ENCODE measurements around the gene USPL1. TPM values are rescaled to one million over a fixed set of nuclear protein-coding genes. Genes with fewer than 3 reads are reported as not detected.

The USPL1 gene
- total RNA-seq, 1 donor from 2014 or later, result 24.9 TPM

DNA sequence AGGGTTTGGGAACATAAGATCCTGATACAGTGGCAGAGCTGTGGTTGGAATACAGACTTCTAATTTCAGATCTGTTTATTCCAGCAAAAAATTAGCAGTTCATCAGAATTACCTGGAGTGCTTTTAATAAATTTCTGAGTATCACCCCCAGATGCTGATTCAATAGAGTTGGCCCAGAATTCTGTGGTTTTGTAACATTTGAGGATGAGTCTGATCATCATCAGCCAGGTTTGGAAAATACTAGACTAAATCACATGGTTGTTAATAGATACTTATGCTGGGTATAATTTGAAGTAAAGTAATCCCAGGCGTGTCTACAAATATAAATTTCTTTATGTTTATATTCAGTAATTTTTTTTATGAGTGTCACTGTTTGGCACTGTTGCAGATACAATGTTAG, 4.8 kb downstream of the USPL1 start:
- Mint-ChIP-seq H3K4me1 (peaks cover 5% of the 10 kb centered on the region), H3K4me3 (no peak overlapping the region), H3K27me3 (ENCODE audit: low read depth) (no peaks in the 10 kb centered on the region), H3K9me3 (no peaks in the 10 kb centered on the region), H3K36me3 (ENCODE audit: low read depth) (peaks cover 9% of the 10 kb centered on the region), H3K27ac (ENCODE audit: unreplicated experiment) (no peak overlapping the region)
- TF ChIP-seq, protein P1, sequence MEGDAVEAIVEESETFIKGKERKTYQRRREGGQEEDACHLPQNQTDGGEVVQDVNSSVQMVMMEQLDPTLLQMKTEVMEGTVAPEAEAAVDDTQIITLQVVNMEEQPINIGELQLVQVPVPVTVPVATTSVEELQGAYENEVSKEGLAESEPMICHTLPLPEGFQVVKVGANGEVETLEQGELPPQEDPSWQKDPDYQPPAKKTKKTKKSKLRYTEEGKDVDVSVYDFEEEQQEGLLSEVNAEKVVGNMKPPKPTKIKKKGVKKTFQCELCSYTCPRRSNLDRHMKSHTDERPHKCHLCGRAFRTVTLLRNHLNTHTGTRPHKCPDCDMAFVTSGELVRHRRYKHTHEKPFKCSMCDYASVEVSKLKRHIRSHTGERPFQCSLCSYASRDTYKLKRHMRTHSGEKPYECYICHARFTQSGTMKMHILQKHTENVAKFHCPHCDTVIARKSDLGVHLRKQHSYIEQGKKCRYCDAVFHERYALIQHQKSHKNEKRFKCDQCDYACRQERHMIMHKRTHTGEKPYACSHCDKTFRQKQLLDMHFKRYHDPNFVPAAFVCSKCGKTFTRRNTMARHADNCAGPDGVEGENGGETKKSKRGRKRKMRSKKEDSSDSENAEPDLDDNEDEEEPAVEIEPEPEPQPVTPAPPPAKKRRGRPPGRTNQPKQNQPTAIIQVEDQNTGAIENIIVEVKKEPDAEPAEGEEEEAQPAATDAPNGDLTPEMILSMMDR (conservative IDR thresholded peaks at IDR 0.05), result no peak
- no peak for DNase-seq (ENCODE audit: low read depth, low spot score)

DNA sequence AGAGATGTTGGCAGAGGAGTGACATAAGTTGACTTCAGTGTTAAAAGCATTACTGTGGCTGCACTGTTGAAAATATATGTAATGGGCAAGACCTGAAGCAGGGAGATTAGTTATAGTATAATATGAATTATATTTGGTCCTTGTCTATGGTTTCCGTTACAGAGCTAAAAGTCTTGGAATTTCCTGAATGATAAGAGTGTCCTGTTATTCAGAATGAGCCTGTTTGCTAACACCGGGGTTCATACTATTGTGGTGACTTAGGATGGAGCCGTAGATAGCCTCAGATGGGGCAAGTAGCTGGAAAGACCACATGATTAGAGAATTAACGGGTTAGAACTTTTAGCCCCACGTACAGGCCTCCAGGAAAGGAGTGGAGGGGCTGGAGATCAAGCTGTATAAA, 5.7 kb downstream of the USPL1 start:
- no peak overlapping the region for H3K4me3 Mint-ChIP-seq
- H3K4me1 Mint-ChIP-seq, result peaks cover 5% of the 10 kb centered on the region
- no peak for DNase-seq (ENCODE audit: low read depth, low spot score)
- H3K36me3 Mint-ChIP-seq (ENCODE audit: low read depth), result peaks cover 9% of the 10 kb centered on the region
- H3K27me3 Mint-ChIP-seq (ENCODE audit: low read depth), result no peaks in the 10 kb centered on the region
- TF ChIP-seq, protein P1 (conservative IDR thresholded peaks at IDR 0.05), result no peak
- no peaks in the 10 kb centered on the region for H3K9me3 Mint-ChIP-seq
- H3K27ac Mint-ChIP-seq (ENCODE audit: unreplicated experiment), result no peak overlapping the region

DNA sequence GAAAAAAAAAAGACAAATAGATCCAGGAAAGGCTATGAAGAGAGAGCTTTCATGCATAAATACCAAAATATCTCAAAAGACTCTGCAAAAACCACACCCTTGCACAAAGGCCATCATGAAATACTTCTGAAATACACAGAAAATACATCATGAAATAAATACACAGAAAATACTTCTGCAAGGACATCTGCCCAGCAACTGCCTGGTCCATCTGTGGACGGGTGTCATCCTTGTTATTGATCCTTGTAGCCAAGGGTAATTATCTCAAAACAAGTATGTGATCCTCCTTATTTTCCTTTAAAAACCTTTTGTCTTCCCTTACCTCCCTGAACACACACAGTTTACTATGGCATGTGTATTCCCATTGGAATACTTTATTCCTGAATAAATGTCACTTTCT, 6.9 kb downstream of the USPL1 start:
- TF ChIP-seq, protein P1 (conservative IDR thresholded peaks at IDR 0.05), result no peak
- no peak for DNase-seq (ENCODE audit: low read depth, low spot score)
- peaks cover 5% of the 10 kb centered on the region for H3K4me1 Mint-ChIP-seq
- H3K27me3 Mint-ChIP-seq (ENCODE audit: low read depth), result no peaks in the 10 kb centered on the region
- H3K36me3 Mint-ChIP-seq (ENCODE audit: low read depth), result peaks cover 12% of the 10 kb centered on the region
- H3K9me3 Mint-ChIP-seq, result no peaks in the 10 kb centered on the region
- no peak overlapping the region for H3K4me3 Mint-ChIP-seq
- no peak overlapping the region for H3K27ac Mint-ChIP-seq (ENCODE audit: unreplicated experiment)

DNA sequence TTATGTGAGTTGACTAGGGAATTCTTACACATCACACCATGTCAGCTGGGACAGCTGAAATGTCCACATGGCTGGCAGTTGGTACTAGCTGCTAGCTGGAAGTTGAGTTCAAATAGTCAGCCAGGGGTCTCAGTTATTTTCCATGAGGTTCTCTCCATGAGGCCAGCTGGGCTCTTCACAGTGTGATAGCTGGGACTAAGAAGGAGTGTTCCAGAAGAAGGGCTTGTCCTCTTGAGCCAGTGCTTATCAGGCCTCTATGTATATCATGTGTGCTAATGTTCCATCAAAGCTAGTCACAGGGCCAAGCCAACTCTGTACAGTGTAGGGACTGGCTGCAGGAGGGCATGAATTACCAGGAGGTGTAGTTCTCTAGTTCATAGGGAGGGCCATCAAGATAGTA, 11.8 kb downstream of the USPL1 start:
- Mint-ChIP-seq H3K4me3 (no peak overlapping the region), H3K36me3 (ENCODE audit: low read depth) (peaks cover 23% of the 10 kb centered on the region), H3K9me3 (peaks cover 3% of the 10 kb centered on the region), H3K4me1 (peaks cover 3% of the 10 kb centered on the region), H3K27me3 (ENCODE audit: low read depth) (no peaks in the 10 kb centered on the region), H3K27ac (ENCODE audit: unreplicated experiment) (no peak overlapping the region)
- no peak for DNase-seq (ENCODE audit: low read depth, low spot score)
- TF ChIP-seq, protein P1 (conservative IDR thresholded peaks at IDR 0.05), result no peak

DNA sequence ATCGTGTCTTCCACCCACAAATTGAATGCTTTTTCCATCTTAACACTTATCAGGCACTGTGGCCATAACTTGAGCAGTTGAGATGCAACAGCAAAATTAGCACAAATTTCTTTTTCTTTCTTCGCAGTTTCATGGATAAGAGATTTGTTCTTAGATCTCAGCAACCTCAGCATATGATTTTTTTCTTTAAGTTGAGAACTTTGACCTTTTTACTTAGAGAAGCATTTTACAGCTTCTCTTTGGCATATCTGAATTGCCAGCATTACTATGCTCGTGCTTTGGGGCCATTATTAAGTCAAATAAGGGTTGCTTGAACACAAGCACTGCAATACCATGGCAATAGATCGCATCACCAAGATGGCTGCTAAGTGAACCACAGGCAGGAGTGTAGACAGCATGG, 16.1 kb downstream of the USPL1 start:
- Mint-ChIP-seq H3K27me3 (ENCODE audit: low read depth) (no peaks in the 10 kb centered on the region), H3K36me3 (ENCODE audit: low read depth) (peaks cover 27% of the 10 kb centered on the region), H3K27ac (ENCODE audit: unreplicated experiment) (no peak overlapping the region), H3K4me1 (peaks cover 3% of the 10 kb centered on the region), H3K9me3 (peaks cover 3% of the 10 kb centered on the region), H3K4me3 (no peak overlapping the region)
- DNase-seq (ENCODE audit: low read depth, low spot score), result no peak
- TF ChIP-seq, protein P1 (conservative IDR thresholded peaks at IDR 0.05), result no peak

DNA sequence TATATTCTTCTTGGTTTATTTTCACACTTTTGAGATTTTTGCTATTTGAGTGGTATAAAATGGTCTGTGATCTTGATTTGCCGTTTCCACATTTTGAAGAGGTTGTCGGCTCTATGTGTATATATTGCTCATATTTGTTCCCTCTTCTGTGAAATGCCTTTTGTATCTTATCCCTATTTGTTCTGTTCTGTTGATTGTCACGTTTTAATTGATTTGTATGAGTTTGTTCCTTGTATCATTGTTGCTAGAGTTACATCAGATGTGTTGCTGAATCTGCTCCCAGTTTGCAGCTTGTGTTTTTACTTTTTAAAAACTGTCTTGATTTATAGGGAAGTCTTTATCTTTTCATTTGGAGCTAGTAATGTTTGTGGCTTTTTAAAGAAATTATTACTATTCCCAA, 17.1 kb downstream of the USPL1 start:
- H3K4me3 Mint-ChIP-seq, result no peak overlapping the region
- peaks cover 29% of the 10 kb centered on the region for H3K36me3 Mint-ChIP-seq (ENCODE audit: low read depth)
- H3K27ac Mint-ChIP-seq (ENCODE audit: unreplicated experiment), result no peak overlapping the region
- peaks cover 3% of the 10 kb centered on the region for H3K9me3 Mint-ChIP-seq
- TF ChIP-seq, protein P1 (conservative IDR thresholded peaks at IDR 0.05), result no peak
- DNase-seq (ENCODE audit: low read depth, low spot score), result no peak
- peaks cover 3% of the 10 kb centered on the region for H3K4me1 Mint-ChIP-seq
- H3K27me3 Mint-ChIP-seq (ENCODE audit: low read depth), result no peaks in the 10 kb centered on the region
